ENCODE results near the gene CIDEB. TPM values are rescaled to one million over a fixed set of nuclear protein-coding genes. Genes with fewer than 3 reads are reported as not detected.

Gene CIDEB
- total and polyA plus RNA-seq, 10 of the 15 experiments (the other 5 are each of a cell fraction or from before 2014, with no cell fraction given): 0.34 to 6.3 (median 3.2) TPM

DNA sequence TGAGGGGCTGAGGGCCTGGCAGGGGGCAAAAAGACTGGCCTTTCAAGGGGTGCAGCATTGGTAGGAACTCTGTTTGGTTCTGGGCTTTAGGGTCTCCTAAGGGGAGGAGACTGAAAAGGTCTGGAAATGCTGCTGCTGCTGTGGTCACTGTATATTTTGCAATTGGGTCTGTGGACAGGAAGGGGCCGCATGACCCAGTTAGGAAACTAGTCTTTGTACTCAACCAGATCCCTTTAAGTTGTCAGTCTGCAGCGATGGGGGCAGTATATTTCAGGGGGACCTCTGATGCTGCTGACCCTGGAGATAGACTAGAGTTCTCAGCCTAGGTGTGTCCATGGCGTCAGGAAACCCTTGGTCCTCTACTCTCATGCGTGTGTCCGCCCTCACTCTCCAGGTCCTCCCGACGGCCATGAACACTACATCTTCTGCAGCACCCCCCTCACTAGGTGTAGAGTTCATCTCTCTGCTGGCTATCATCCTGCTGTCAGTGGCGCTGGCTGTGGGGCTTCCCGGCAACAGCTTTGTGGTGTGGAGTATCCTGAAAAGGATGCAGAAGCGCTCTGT lies 7.5 kb upstream of the CIDEB start:
- SMC1A ChIA-PET (ENCODE audit: uncharacterized antibody, unreplicated experiment): no interaction called here
- DNase-seq (ENCODE audit: low read depth, low spot score) (no peak), FAIRE-seq (no peak), ATAC-seq (no peak)
- Histone ChIP-seq H3K27ac (ENCODE audit: control insufficient read depth, insufficient read depth) (no peak overlapping the region), H3K9ac (ENCODE audit: control insufficient read depth, insufficient read depth, low read length) (no peak overlapping the region), H3K4me1 (ENCODE audit: control insufficient read depth, insufficient read depth, low read length) (peaks cover 26% of the 10 kb centered on the region), H3K9me3 (replicated peaks; ENCODE audit: control insufficient read depth, insufficient read depth, low read length) (no peaks in the 10 kb centered on the region), H4K20me1 (ENCODE audit: control insufficient read depth, insufficient read depth) (no peaks in the 10 kb centered on the region; the same call in 1 of the 2 replicates), H3K79me2 (ENCODE audit: control insufficient read depth, insufficient read depth, low read length) (no peaks in the 10 kb centered on the region), H3K36me3 (ENCODE audit: control insufficient read depth in 2 of 2, insufficient read depth in 2 of 2, low read length in 1 of 2) (no peaks in the 10 kb centered on the region), H3K4me3 (no peak overlapping the region), H3K27me3 (replicated peaks in 1 of 2; ENCODE audit: control insufficient read depth in 2 of 2, insufficient read depth in 2 of 2, low read length in 1 of 2) (no peaks in the 10 kb centered on the region), H3K4me2 (ENCODE audit: control insufficient read depth, insufficient read depth) (no peak overlapping the region), H2AFZ (ENCODE audit: control insufficient read depth, low read depth, low read length) (no peak overlapping the region)
- CTCF ChIA-PET: no interaction called here
- RAD21 ChIA-PET (ENCODE audit: unreplicated experiment): no interaction called here
- POLR2A ChIA-PET: no interaction called here
- in situ Hi-C loops (cut with MboI): no loop called here
- 90% methylated on average over 10 of the region's 10 CpGs for WGBS (ENCODE audit: insufficient coverage, insufficient replicate concordance, low lambda C conversion rate, missing lambda C conversion rate)
- TF ChIP-seq FOXK2 (IDR thresholded peaks at IDR 0.05): 0 out of 2 replicates have a peak, but pooled peaks have one; percentile 2
- TF ChIP-seq KAT2A (conservative IDR thresholded peaks at IDR 0.05; ENCODE audit: control insufficient read depth, low read depth, low read length): no peak
- BruUV-seq (replicated peaks): no TSS peak
- intact Hi-C loops (cut with micrococcal nuclease; ENCODE audit: unreplicated experiment): no loop called here

DNA sequence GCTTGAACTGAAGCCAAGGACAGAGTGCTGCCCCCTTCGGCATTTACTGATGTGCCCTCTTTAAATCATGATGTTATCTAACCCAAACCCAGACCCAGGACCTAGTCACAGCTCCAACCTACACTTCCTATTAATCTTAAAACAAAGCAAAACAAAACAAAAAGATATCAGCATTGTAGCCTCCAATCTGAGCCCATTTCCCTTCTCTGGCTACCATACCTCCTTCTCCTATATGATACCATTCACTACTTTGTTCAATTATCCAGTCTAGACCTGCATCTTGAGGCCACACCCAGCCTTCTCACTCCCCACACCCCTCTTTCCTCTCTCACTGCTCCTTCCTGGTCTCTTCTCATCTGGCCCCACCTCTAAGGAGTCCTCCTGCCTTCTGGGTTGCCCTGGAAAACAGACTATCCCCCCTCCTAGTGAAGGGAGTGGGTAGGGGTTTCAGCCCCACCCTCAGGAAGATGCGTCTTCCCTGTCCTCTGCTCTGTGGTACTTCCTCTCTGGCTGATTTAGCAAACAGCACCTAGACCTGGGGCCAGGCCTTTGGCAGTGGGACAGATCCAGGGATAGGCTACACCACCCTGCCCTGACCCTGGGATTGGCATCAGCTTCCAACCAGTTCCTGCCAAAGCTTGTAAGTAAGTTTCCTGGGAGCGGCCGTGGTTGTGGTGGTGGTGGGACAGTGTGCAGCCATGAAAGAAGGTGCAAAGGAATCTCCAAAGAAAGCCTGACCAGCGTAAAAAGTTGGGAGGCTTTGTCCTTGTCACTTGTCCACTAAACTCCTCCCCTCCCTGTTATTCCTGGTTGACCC lies 6.8 kb upstream of the CIDEB start:
- Histone ChIP-seq H3K27me3 (replicated peaks in 1 of 2; ENCODE audit: control insufficient read depth in 2 of 2, insufficient read depth in 2 of 2, low read length in 1 of 2) (no peaks in the 10 kb centered on the region), H2AFZ (ENCODE audit: control insufficient read depth, low read depth, low read length) (no peak overlapping the region), H3K79me2 (ENCODE audit: control insufficient read depth, insufficient read depth, low read length) (no peaks in the 10 kb centered on the region), H4K20me1 (ENCODE audit: control insufficient read depth, insufficient read depth) (no peaks in the 10 kb centered on the region; the same call in 1 of the 2 replicates), H3K4me1 (ENCODE audit: control insufficient read depth, insufficient read depth, low read length) (peaks cover 29% of the 10 kb centered on the region), H3K4me2 (ENCODE audit: control insufficient read depth, insufficient read depth) (no peak overlapping the region), H3K9me3 (replicated peaks; ENCODE audit: control insufficient read depth, insufficient read depth, low read length) (no peaks in the 10 kb centered on the region), H3K4me3 (no peak overlapping the region), H3K9ac (ENCODE audit: control insufficient read depth, insufficient read depth, low read length) (no peak overlapping the region), H3K36me3 (ENCODE audit: control insufficient read depth in 2 of 2, insufficient read depth in 2 of 2, low read length in 1 of 2) (no peaks in the 10 kb centered on the region; a peak in 1 of 4 replicates), H3K27ac (ENCODE audit: control insufficient read depth, insufficient read depth) (no peak overlapping the region)
- no peak for ATAC-seq
- RAD21 ChIA-PET (ENCODE audit: unreplicated experiment): no interaction called here
- POLR2A ChIA-PET: interaction anchor here (0.8 to 1.3 kb wide), 2 partner anchors 8 to 15 kb away, joined by 3 to 4 read pairs; partner anchors contain the start of genes DHRS1 and NOP9
- TSS peak; percentile 40 for BruUV-seq (replicated peaks)
- SMC1A ChIA-PET (ENCODE audit: uncharacterized antibody, unreplicated experiment): no interaction called here
- 96% methylated on average over 5 of the region's 5 CpGs for WGBS (ENCODE audit: insufficient coverage, insufficient replicate concordance, low lambda C conversion rate, missing lambda C conversion rate)
- TF ChIP-seq MTA3 (IDR thresholded peaks at IDR 0.05; ENCODE audit: borderline replicate concordance, low read length) (no peak), POLR2AphosphoS2 (IDR thresholded peaks at IDR 0.05; ENCODE audit: low read depth, low read length) (no peak), MEF2A (IDR thresholded peaks at IDR 0.05; ENCODE audit: insufficient read depth, low read depth, low read length) (no peak), GATAD2B (conservative IDR thresholded peaks at IDR 0.05; ENCODE audit: low read depth) (no peak), WRNIP1 (IDR thresholded peaks at IDR 0.05; ENCODE audit: borderline replicate concordance, low read depth, low read length) (no peak), BCL3 (IDR thresholded peaks at IDR 0.05; ENCODE audit: borderline replicate concordance, insufficient read depth, low read depth, low read length, poor library complexity, severe bottlenecking) (no peak)
- DNase-seq (ENCODE audit: low read depth, low spot score): no peak
- in situ Hi-C loops (cut with MboI): no loop called here
- intact Hi-C loops (cut with micrococcal nuclease; ENCODE audit: unreplicated experiment): no loop called here
- CTCF ChIA-PET: interaction anchor here (1.3 to 7.9 kb wide), 3 partner anchors 18 to 116 kb away, joined by 3 to 58 read pairs (median 6); partner anchors contain the start of gene KHNYN
- FAIRE-seq: no peak
